Upper lobe of left lung (tissue), 4 donors: ENCODE data around the gene RERE.

Experiments
- EP300 ChIP-seq, 4 donors: sonication (generic); formaldehyde crosslinking; IDR thresholded peaks; one replicate each; pipeline ENCODE4 v1.5.1; 2017; ENCODE audit warnings: antibody characterized with exemption in 4 of 4, control low read depth in 2 of 4
- TF ChIP-seq, protein P1 (sequence below), 6 experiments: fragments of 450-650 bp in 4 of 6; fragments of 200-600 bp in 2 of 6; sonication (generic) in 2 of 6; IDR thresholded peaks; one replicate each; pipeline ENCODE4 v1.5.1; 2016 to 2019; ENCODE audit warnings: antibody characterized with exemption in 6 of 6

DNA sequence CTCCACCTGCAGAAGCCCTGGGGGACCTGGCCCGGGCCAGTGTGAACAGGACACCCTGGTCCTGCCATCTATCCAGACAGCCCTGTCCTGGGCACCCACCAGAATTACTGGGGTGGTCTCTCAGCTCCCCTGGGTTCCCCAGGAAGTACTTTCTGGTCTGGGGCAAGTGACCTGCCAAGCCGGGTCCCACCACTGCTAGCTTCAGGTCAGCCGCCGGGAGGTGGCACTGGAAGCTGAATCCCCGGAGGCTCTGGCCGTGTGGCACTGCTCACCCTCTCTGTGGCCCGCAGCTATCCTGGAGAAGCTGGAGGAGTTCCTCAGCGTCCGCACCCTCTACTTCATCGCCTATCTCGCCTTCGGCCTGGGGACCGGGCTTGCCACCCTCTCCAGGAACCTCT, 478.2 kb downstream of the RERE start:
- TF ChIP-seq, protein P1, sequence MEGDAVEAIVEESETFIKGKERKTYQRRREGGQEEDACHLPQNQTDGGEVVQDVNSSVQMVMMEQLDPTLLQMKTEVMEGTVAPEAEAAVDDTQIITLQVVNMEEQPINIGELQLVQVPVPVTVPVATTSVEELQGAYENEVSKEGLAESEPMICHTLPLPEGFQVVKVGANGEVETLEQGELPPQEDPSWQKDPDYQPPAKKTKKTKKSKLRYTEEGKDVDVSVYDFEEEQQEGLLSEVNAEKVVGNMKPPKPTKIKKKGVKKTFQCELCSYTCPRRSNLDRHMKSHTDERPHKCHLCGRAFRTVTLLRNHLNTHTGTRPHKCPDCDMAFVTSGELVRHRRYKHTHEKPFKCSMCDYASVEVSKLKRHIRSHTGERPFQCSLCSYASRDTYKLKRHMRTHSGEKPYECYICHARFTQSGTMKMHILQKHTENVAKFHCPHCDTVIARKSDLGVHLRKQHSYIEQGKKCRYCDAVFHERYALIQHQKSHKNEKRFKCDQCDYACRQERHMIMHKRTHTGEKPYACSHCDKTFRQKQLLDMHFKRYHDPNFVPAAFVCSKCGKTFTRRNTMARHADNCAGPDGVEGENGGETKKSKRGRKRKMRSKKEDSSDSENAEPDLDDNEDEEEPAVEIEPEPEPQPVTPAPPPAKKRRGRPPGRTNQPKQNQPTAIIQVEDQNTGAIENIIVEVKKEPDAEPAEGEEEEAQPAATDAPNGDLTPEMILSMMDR (IDR thresholded peaks at IDR 0.05), result no peak
- no peak for TF ChIP-seq EP300 (IDR thresholded peaks at IDR 0.05)
